Hepatocyte (in vitro differentiated cells): ENCODE results near the gene RUNX1.

Experiments used
- EZH2 ChIP-seq: fragments of 200-600 bp; sonication (generic); IDR thresholded peaks from 2 replicates; pipeline ENCODE4 v1.6.1; 2016; ENCODE audit warnings: antibody characterized with exemption, mild to moderate bottlenecking, borderline replicate concordance
- TF ChIP-seq, protein P1 (sequence below): fragments of 200-600 bp; sonication (generic); IDR thresholded peaks from 2 replicates; pipeline ENCODE4 v1.5.1; 2016; ENCODE audit warnings: antibody characterized with exemption, mild to moderate bottlenecking; ENCODE audit not compliant: poor library complexity

DNA sequence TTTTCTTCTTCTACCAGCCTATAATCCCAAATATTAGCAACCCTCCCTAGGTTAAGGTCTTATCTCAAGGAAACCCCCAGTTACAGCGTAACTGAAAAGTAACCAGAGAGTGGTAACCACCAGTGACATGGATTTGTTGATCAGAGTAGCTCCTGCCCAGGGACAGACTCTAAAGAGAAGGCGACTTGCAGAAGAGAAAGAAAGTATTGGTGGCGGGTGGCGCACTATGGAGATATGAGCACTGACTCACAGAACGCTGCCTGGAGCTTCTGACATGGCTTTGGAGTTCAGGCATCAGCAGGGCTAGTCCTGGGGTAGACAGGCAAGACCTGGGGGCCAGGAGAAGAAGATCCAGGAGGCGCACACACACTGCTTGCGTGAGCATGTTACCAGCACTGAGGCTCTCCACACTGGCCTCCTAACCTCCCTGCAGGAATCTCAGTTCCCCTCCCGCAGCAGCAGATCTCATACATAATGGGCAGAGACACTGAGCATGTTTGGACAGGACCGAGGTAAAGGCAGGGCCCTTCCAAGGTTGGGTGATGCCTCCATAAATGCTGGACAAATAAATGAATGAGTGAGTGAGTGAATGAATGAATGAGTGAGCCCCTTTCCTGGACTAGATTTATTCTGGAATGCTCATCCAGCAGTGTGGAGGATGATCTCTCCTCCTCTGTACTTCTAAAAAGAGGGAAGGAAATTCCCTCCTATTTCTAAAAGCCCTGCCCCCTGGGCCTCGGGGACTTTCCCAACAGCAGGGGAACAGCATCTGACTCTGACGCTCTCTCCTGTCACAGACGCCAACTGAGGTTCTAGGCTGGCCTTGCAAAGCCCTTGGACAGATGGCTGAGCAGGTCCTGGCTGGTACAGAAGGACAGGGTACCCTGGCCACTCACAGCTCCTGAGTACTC lies 204.8 kb downstream of the RUNX1 start:
- TF ChIP-seq, protein P1, sequence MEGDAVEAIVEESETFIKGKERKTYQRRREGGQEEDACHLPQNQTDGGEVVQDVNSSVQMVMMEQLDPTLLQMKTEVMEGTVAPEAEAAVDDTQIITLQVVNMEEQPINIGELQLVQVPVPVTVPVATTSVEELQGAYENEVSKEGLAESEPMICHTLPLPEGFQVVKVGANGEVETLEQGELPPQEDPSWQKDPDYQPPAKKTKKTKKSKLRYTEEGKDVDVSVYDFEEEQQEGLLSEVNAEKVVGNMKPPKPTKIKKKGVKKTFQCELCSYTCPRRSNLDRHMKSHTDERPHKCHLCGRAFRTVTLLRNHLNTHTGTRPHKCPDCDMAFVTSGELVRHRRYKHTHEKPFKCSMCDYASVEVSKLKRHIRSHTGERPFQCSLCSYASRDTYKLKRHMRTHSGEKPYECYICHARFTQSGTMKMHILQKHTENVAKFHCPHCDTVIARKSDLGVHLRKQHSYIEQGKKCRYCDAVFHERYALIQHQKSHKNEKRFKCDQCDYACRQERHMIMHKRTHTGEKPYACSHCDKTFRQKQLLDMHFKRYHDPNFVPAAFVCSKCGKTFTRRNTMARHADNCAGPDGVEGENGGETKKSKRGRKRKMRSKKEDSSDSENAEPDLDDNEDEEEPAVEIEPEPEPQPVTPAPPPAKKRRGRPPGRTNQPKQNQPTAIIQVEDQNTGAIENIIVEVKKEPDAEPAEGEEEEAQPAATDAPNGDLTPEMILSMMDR: no peak
- TF ChIP-seq EZH2: no peak
